Esophagus squamous epithelium (tissue), 4 donors: ENCODE data around the gene RETREG1.

Experiments used
- CTCF ChIP-seq, 6 experiments: fragments of 450-650 bp in 4 of 6; fragments of 200-600 bp in 2 of 6; sonication (generic) in 2 of 6; IDR thresholded peaks; one replicate each; pipeline ENCODE4 v1.5.1; 2016 to 2019; ENCODE audit warnings: antibody characterized with exemption in 6 of 6, mild to moderate bottlenecking in 4 of 6, moderate library complexity in 4 of 6
- POLR2A ChIP-seq, 4 donors: fragments of 450-650 bp; IDR thresholded peaks; one replicate each; pipeline ENCODE4 v1.6.1; 2017; ENCODE audit warnings: antibody characterized with exemption in 4 of 4, mild to moderate bottlenecking in 4 of 4, moderate library complexity in 3 of 4

DNA sequence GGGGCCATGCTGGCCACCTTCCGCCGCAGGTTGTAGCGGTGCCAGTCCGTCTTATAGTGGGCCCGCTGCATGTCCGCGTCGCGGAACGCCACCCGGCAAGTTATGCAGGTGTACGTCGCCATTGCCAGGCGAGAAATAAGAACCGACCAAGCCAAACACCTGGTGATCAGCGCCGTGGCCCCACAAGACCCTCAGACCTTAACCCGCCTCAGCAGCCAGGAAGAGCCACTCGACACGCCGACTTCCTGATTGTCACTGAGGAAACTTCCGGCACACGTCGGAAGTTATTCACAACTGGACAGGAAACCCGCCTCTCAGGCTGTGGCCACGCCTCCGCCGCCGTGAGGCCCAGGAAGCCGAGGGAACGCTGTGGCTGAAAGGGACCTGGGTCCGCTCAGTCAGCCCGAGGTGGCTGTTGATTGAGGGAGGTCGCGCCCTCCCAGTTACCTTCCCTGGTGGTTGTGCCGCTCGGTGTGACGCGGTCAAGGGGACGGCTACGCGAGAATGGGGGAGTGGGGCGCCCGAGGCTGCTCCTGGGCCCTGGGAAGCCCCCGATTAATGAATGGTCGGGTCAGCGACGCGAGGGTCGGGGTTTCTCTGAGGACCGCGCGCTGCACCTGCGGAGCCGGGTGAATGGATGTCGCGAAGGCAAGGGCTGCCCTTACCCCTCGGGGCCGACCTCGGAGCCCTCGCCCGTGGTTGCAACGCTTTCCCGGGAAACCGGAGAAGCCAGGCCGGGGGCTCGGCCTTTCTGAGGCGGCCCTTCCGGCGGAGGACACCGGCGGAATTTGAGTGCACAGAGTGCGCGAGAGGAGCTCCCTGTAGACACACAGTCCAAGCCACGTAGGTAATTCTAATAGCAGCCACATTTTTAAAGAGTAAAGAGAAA, 151.0 kb downstream of the RETREG1 start, which contains the start of gene ZNF622:
- peak in 1 of 6 experiments; percentile 2 for TF ChIP-seq CTCF (IDR thresholded peaks at IDR 0.05)
- peak in 3 of 4 donors; percentile 58 to 83 (median 76) for TF ChIP-seq POLR2A (IDR thresholded peaks at IDR 0.05)
